ENCODE results near the gene KRTAP9-1.
"Not testable (repeated sequence)": the region's sequence is repeated elsewhere in the genome, so short reads cannot be mapped to it uniquely, and the experiment has no call there.

The KRTAP9-1 gene

DNA sequence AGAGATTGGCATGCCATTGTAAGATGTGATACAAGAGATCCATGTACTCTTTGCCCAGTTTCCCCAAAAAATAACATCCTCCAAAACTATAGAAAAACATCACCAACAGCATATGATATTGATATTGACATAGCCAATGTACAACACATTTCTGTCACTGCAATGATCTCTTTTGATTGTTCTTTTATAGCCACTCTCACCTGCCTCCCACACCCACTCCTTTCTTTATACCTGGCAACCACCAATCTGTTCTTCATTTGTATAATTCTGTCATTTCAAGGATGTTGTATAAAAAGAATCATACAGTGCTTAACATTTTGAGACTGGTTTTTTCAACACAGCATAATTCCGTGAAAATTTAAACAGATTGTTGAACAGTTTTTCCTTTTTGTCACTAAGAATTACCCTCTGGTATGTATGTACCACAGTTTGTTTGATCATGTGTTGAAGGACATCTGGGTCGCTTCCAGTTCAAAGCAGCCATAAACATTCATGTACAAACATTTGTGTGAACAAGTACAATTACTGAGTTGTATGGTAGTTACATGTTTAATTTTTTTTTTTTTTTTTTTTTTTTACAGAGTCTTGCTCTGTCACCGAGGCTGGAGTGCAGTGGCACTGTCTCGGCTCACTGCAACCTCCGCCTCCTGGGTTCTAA lies 9.9 kb downstream of the KRTAP9-1 start:
- DNase-seq (ENCODE audit: low spot score) = no peak
- ChIA-PET CTCF (no interaction called here), POLR2A (ENCODE audit: low non-redundant PET) (no interaction called here)
- H3K27ac ChIP-seq = no peak overlapping the region
- TF ChIP-seq, protein P1, sequence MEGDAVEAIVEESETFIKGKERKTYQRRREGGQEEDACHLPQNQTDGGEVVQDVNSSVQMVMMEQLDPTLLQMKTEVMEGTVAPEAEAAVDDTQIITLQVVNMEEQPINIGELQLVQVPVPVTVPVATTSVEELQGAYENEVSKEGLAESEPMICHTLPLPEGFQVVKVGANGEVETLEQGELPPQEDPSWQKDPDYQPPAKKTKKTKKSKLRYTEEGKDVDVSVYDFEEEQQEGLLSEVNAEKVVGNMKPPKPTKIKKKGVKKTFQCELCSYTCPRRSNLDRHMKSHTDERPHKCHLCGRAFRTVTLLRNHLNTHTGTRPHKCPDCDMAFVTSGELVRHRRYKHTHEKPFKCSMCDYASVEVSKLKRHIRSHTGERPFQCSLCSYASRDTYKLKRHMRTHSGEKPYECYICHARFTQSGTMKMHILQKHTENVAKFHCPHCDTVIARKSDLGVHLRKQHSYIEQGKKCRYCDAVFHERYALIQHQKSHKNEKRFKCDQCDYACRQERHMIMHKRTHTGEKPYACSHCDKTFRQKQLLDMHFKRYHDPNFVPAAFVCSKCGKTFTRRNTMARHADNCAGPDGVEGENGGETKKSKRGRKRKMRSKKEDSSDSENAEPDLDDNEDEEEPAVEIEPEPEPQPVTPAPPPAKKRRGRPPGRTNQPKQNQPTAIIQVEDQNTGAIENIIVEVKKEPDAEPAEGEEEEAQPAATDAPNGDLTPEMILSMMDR (conservative IDR thresholded peaks at IDR 0.05; ENCODE audit: low read depth) = no peak

DNA sequence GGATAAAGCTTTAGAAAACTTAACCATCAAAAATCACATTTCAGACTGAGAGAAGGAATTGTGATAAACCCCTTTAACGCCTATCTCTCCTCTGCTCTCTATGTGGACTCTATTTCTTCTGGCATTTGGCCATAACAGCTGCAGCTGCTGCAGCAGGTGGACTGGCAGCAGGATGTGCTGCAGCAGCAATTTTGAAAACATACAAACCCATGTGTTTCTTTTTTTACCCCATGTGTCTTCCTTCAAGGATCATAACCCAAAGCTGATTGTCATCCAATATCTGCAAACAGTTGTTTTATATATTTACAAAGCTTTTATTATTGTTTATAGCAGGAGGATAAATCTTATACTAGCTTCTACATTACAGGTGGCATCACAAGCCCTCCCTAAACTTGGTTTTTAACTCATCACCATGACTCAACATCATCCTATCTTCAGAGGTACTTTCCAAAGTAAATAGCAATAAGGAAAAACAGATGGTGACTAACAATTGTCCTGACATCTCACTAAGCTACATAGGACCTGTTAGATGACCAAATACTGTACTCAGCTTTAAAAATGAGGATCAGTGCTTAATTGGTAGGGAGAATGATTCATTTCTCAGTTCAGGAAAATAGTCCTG lies 22.3 kb downstream of the KRTAP9-1 start:
- TF ChIP-seq, protein P1 (conservative IDR thresholded peaks at IDR 0.05; ENCODE audit: low read depth) = no peak
- no peak overlapping the region for H3K27ac ChIP-seq
- DNase-seq (ENCODE audit: low spot score) = peak; percentile 7
- CTCF ChIA-PET = interaction anchor here (0.6 to 0.7 kb wide), 2 partner anchors 156 to 341 kb away, joined by 3 to 7 read pairs; no protein-coding TSS in a partner anchor
- POLR2A ChIA-PET (ENCODE audit: low non-redundant PET) = no interaction called here

DNA sequence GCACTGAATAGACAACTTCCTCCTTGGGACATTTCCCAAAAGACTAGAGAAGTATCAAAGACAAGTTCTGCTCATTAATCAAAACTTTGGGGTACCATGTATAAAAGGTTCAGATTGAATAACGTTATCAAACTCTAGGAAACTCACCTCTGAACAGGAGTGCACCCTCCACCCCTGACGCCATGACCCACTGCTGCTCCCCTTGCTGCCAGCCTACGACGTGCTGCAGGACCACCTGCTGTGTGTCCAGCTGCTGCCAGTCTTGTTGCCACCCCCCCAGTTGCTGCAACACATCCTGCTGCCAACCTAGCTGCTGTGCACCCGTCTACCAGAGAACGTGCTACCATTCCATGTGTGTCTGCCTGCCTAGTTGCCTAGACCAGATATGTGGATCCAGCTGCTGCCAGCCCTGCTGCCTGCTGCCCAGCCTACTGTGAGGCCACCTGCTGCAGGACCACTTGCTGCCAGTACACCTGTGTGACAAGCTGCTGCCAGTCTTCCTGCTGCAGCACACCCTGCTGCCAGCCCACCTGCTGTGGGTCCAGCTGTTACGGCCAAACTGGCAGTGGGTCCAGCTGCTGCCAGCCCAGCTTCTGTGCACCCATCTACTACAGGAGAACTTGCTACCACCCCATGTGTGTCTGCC lies 23.0 kb downstream of the KRTAP9-1 start:
- CTCF ChIA-PET = no interaction called here

DNA sequence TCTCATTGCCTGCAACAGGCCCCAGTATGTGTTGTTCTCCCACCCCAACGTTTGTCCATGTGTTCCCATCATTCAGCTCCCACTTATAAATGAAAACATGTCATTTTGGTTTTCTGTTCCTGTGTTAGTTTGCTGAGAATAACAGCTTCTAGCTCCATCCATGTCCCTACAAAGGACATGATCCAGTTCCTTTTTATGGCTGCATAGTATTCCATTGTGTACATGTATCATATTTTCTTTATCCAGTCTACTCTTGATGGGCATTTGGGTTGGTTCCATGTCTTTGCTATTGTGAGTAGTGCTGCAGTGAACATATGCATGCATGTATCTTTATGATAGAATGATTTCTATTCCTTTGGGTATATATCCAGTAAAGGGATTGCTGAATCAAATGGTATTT lies 26.0 kb downstream of the KRTAP9-1 start:
- ChIA-PET POLR2A (ENCODE audit: low non-redundant PET) (no interaction called here), CTCF (interaction anchor here (0.6 kb wide), 1 partner anchor 37 kb away, joined by 5 read pairs; no protein-coding TSS in a partner anchor)
- TF ChIP-seq, protein P1 (conservative IDR thresholded peaks at IDR 0.05; ENCODE audit: low read depth) = no peak
- no peak overlapping the region for H3K27ac ChIP-seq
- no peak for DNase-seq (ENCODE audit: low spot score)

More for the DNA sequence above, 23.0 kb downstream of the KRTAP9-1 start:
- no peak overlapping the region for H3K27ac ChIP-seq
- POLR2A ChIA-PET (ENCODE audit: low non-redundant PET) = no interaction called here
- DNase-seq (ENCODE audit: low spot score) = no peak
- TF ChIP-seq, protein P1 (conservative IDR thresholded peaks at IDR 0.05; ENCODE audit: low read depth) = no peak

DNA sequence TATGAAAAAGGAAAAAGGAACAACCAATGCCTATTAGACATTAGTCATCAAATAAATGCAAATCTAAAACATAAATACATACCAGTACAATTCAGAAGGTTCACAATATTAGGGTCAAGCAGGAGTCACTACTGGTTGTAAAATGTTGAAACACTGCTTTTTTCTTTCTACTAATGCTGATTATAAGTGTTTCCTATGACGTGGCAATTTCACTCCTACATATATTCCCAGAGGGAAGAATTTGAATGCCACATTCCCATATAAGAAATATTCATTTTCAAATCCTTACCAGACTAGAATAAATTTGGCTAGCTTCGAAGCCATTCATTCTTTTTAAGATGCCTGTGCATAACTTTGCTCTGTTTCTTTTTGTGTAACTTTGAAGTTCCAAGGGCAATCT lies 34.1 kb downstream of the KRTAP9-1 start:
- TF ChIP-seq, protein P1 (conservative IDR thresholded peaks at IDR 0.05; ENCODE audit: low read depth) = no peak
- POLR2A ChIA-PET (ENCODE audit: low non-redundant PET) = no interaction called here
- no peak overlapping the region for H3K27ac ChIP-seq
- CTCF ChIA-PET = no interaction called here
- no peak for DNase-seq (ENCODE audit: low spot score)

DNA sequence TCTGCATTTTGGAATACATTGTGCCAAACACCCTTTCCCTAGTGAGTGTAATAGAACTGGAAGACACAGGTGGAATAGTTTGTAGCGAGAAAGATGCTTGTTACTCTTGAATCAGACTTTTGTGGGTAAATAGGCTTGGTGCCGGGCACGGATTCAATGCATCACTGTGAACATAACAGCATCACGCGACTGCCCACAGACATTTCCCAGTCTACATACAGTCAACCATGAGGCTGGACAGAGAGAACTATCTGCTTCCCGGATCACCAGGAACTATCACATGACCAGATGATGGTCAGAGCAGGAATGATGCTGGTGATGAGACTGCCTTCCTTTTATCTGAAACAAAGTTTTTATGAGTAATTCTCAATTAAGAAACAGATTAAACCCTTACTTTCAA lies 36.4 kb downstream of the KRTAP9-1 start:
- DNase-seq (ENCODE audit: low spot score) = no peak
- POLR2A ChIA-PET (ENCODE audit: low non-redundant PET) = no interaction called here
- no peak overlapping the region for H3K27ac ChIP-seq
- CTCF ChIA-PET = no interaction called here
- TF ChIP-seq, protein P1 (conservative IDR thresholded peaks at IDR 0.05; ENCODE audit: low read depth) = no peak

DNA sequence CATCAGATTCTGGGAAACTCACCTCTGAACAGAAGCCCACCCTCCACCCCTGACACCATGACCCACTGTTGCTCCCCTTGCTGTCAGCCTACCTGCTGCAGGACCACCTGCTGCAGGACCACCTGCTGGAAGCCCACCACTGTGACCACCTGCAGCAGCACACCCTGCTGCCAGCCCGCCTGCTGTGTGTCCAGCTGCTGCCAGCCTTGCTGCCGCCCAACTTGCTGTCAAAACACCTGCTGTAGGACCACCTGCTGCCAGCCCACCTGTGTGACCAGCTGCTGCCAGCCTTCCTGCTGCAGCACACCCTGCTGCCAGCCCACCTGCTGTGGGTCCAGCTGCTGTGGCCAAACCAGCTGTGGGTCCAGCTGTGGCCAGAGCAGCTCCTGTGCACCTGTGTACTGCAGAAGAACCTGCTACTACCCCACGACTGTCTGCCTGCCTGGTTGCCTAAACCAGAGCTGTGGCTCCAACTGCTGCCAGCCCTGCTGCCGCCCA lies 37.0 kb downstream of the KRTAP9-1 start, which contains the start of gene KRTAP9-2:
KRTAP9-2 (plus strand) TSS at position 51 of the 498 bp plus-strand sequence; CDS start at position 58, 7 bp downstream.
- H3K27ac ChIP-seq; CTCF ChIA-PET; DNase-seq (ENCODE audit: low spot score); POLR2A ChIA-PET (ENCODE audit: low non-redundant PET): not testable (repeated sequence)

Measured in RWPE1 (cell line).